Duodenal mucosa (tissue), 2 donors: Measurements from ENCODE around the gene ERBB4.
"Not testable (repeated sequence)": the region's sequence is repeated elsewhere in the genome, so short reads cannot be mapped to it uniquely, and the experiment has no call there.

Source experiments
- H3K27ac ChIP-seq: one replicate; pipeline ENCODE4 v1.7.0; 2013; ENCODE audit warnings: low read depth, low read length
- H3K27me3 ChIP-seq, 2 donors: one replicate each; pipeline ENCODE4 v1.7.0; 2013; ENCODE audit warnings: low read length in 2 of 2, control low read depth in 1 of 2; ENCODE audit not compliant: insufficient read depth in 2 of 2, control insufficient read depth in 1 of 2
- H3K36me3 ChIP-seq, 2 donors: one replicate each; pipeline ENCODE4 v1.7.0; 2013; ENCODE audit warnings: low read length in 2 of 2, control low read depth in 1 of 2; ENCODE audit not compliant: insufficient read depth in 2 of 2, control insufficient read depth in 1 of 2
- H3K4me1 ChIP-seq, 2 donors: one replicate each; pipeline ENCODE4 v1.7.0; 2013; ENCODE audit warnings: low read length in 2 of 2, control low read depth in 1 of 2; ENCODE audit not compliant: insufficient read depth in 2 of 2, control insufficient read depth in 1 of 2
- H3K4me3 ChIP-seq, 2 donors: one replicate each; pipeline ENCODE4 v1.7.0; 2013; ENCODE audit warnings: low read length in 2 of 2, low read depth in 1 of 2
- H3K9ac ChIP-seq, 2 donors: one replicate each; pipeline ENCODE4 v1.7.0; 2013; ENCODE audit warnings: low read length in 2 of 2, low read depth in 1 of 2
- H3K9me3 ChIP-seq, 2 donors: one replicate each; pipeline ENCODE4 v1.7.0; 2013; ENCODE audit warnings: low read length in 2 of 2, control low read depth in 1 of 2; ENCODE audit not compliant: control insufficient read depth in 1 of 2

The ERBB4 gene

GRCh38 chr2:211592006-211592405 lies 946.6 kb downstream of the ERBB4 start:
- H3K9me3 ChIP-seq, H3K9ac ChIP-seq, H3K36me3 ChIP-seq, H3K27ac ChIP-seq, H3K4me3 ChIP-seq, H3K4me1 ChIP-seq, H3K27me3 ChIP-seq: not testable (repeated sequence)

DNA sequence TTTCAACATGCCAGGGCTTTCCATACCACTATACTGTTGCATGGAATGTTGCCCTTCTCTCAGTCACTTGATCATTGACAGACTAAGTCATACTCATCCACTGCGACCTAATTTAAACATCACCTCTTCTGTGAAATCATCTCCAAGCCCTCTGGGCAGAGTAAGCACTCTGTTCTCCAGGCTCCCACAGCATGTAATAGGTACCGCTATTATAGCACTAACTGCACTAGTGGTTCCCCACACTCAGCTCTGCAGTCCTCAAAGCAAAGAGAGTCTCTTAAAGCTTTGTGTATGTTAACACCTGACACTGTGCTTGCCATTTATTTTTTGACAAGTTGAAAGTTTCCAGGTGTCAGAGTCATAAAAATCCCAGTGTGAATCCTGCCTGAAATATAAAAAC lies 947.2 kb downstream of the ERBB4 start:
- no peaks in the 10 kb centered on the region for H3K4me1 ChIP-seq
- H3K27ac ChIP-seq: no peak overlapping the region
- no peaks in the 10 kb centered on the region for H3K27me3 ChIP-seq
- no peaks in the 10 kb centered on the region for H3K36me3 ChIP-seq
- no peaks in the 10 kb centered on the region for H3K9me3 ChIP-seq
- no peak overlapping the region for H3K4me3 ChIP-seq
- no peak overlapping the region for H3K9ac ChIP-seq

- Histone ChIP-seq H3K27me3 (no peaks in the 10 kb centered on the region), H3K4me1 (no peaks in the 10 kb centered on the region), H3K4me3 (no peak overlapping the region), H3K9ac (no peak overlapping the region), H3K36me3 (no peaks in the 10 kb centered on the region), H3K27ac (no peak overlapping the region), H3K9me3 (no peaks in the 10 kb centered on the region)
These were observed 970.2 kb downstream of the ERBB4 start for GRCh38 chr2:211568439-211568838.

DNA sequence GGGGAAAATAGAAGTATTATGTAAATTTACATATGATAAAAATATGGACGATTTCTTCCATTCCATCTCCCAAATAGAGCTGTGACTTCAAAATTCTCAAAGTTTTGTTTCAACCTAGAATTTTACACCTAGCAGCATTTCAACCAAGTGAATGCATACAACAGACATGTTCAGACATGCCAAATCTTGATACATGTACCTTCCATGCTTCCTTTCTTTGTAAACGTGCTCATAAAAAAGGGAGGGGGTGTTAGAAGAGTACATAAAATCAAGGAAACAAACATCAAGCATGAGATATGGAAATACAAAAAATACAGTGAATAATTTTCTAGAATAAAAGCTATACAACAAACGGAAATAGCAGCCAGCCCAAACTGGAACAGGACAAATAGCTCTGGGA lies 974.2 kb downstream of the ERBB4 start:
- Histone ChIP-seq H3K4me3 (no peak overlapping the region), H3K27ac (no peak overlapping the region), H3K27me3 (no peaks in the 10 kb centered on the region), H3K9me3 (no peaks in the 10 kb centered on the region), H3K9ac (no peak overlapping the region), H3K36me3 (no peaks in the 10 kb centered on the region), H3K4me1 (no peaks in the 10 kb centered on the region)

DNA sequence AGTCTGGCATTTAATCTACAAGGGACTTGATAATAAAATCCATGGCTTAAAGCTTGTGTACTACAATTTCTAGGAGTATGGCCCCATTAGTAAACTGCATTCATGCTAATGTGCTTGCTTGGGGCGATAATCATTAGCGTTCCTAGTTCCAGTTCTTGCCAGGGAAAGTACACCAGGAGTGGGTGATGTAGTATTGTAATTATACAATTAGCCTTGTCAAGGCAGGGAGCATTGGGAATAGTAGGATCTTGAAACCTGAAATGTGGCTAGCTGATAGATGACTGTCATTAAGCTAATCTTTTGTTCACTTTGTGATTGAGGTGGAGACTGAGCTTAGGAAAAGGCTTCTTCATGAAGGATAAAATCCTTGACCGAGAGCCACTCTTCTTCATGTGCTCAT lies 993.0 kb downstream of the ERBB4 start:
- Histone ChIP-seq H3K4me1 (no peaks in the 10 kb centered on the region), H3K27me3 (no peaks in the 10 kb centered on the region), H3K36me3 (no peaks in the 10 kb centered on the region), H3K9ac (no peak overlapping the region), H3K4me3 (no peak overlapping the region), H3K9me3 (no peaks in the 10 kb centered on the region), H3K27ac (no peak overlapping the region)

GRCh38 chr2:211534632-211535031 lies 1004.0 kb downstream of the ERBB4 start:
- no peaks in the 10 kb centered on the region for H3K4me1 ChIP-seq
- no peak overlapping the region for H3K4me3 ChIP-seq
- H3K27me3 ChIP-seq: no peaks in the 10 kb centered on the region
- no peaks in the 10 kb centered on the region for H3K36me3 ChIP-seq
- no peak overlapping the region for H3K27ac ChIP-seq
- H3K9ac ChIP-seq: no peak overlapping the region
- no peaks in the 10 kb centered on the region for H3K9me3 ChIP-seq

GRCh38 chr2:211524248-211524647 lies 1014.4 kb downstream of the ERBB4 start:
- not testable (repeated sequence) for H3K4me1 ChIP-seq, H3K4me3 ChIP-seq, H3K9me3 ChIP-seq, H3K27me3 ChIP-seq, H3K9ac ChIP-seq, H3K36me3 ChIP-seq, H3K27ac ChIP-seq

DNA sequence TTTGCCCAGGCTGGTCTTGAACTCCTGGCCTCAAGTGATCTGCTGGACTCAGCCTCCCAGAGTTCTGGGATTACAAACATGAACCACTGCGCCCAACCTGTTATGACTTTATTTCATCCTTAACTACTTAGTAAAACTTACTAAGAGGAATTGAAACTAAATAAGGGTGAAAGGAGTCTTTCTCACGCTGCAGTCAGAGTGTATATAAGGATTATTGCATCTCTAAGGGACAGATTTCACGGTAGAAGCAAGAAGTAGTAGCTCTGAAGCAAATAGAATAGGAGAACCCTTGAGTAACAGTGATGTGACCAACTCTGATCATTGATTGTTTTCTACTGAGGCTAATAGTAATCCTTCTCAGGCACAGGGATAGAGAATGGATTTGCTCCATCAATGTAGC lies 1022.1 kb downstream of the ERBB4 start:
- H3K9ac ChIP-seq: no peak overlapping the region
- no peaks in the 10 kb centered on the region for H3K27me3 ChIP-seq
- no peaks in the 10 kb centered on the region for H3K36me3 ChIP-seq
- H3K4me1 ChIP-seq: no peaks in the 10 kb centered on the region
- no peak overlapping the region for H3K4me3 ChIP-seq
- no peak overlapping the region for H3K27ac ChIP-seq
- H3K9me3 ChIP-seq: no peaks in the 10 kb centered on the region

GRCh38 chr2:211514049-211514448 lies 1024.6 kb downstream of the ERBB4 start:
- Histone ChIP-seq H3K36me3 (no peaks in the 10 kb centered on the region), H3K27ac (no peak overlapping the region)

DNA sequence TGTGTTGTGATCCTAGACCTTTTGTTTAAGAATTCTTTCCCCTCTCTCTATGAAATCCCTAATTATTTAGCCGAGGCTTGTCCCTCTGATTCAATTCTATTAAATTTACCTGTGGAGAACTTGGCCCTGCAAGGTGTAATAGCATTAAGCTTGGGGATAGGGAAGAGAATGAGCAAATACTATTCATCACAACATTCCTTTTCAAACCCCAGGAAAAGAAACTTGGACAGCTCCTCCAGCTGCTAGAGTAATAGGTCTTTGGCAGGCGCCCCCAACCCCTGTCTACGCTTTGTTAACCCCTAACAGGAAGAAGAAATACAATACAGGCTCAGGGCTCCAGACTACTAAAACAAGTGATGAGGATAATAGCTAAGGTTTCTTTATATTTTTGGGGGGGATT lies 1025.2 kb downstream of the ERBB4 start:
- no peak overlapping the region for H3K27ac ChIP-seq
- no peaks in the 10 kb centered on the region for H3K36me3 ChIP-seq
- no peak overlapping the region for H3K9ac ChIP-seq
- H3K4me3 ChIP-seq: no peak overlapping the region
- H3K9me3 ChIP-seq: no peaks in the 10 kb centered on the region
- no peaks in the 10 kb centered on the region for H3K4me1 ChIP-seq
- no peaks in the 10 kb centered on the region for H3K27me3 ChIP-seq

More at GRCh38 chr2:211514049-211514448, 1024.6 kb downstream of the ERBB4 start:
- no peaks in the 10 kb centered on the region for H3K27me3 ChIP-seq
- H3K4me3 ChIP-seq: no peak overlapping the region
- no peak overlapping the region for H3K9ac ChIP-seq
- H3K9me3 ChIP-seq: no peaks in the 10 kb centered on the region
- no peaks in the 10 kb centered on the region for H3K4me1 ChIP-seq

DNA sequence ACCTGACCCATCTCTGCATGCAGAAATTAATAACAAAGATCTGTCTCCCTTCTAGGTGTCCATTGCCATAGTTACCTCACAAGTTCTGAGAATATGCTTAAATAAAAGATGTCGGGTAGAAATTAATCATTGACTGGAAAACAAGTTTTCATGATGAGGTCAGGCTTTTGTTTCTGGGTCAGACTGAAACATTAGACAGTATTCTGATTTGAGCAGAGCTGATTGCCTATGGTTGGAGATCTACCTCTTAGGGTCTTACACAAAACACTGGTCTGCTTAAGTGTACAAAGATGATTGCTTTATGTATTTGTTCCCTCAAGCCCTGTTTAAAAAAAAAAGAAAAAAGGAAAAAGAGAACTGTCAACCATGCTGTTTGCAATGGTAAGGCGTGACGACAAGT lies 1025.8 kb downstream of the ERBB4 start:
- no peaks in the 10 kb centered on the region for H3K4me1 ChIP-seq
- no peak overlapping the region for H3K9ac ChIP-seq
- H3K4me3 ChIP-seq: no peak overlapping the region
- H3K9me3 ChIP-seq: no peaks in the 10 kb centered on the region
- H3K27me3 ChIP-seq: no peaks in the 10 kb centered on the region
- H3K27ac ChIP-seq: no peak overlapping the region
- no peaks in the 10 kb centered on the region for H3K36me3 ChIP-seq
